Measurements from ENCODE around the gene KDELR3. TPM values are rescaled to one million over a fixed set of nuclear protein-coding genes. Genes with fewer than 3 reads are reported as not detected.

KDELR3 gene
- total and polyA plus RNA-seq, 2 of the 8 experiments (the other 6 are each of a cell fraction or from before 2014, with no cell fraction given): 7.9 to 13.0 TPM

- Histone ChIP-seq H2BK5ac (ENCODE audit: low read depth, low read length) (no peak overlapping the region), H3K79me1 (ENCODE audit: low read depth, low read length) (no peaks in the 10 kb centered on the region), H3K4ac (replicated peaks; ENCODE audit: insufficient read length, low read depth, low read length) (no peak overlapping the region), H3K9me3 (ENCODE audit: insufficient read depth in 2 of 2, low read depth in 1 of 2, low read length in 1 of 2) (no peaks in the 10 kb centered on the region), H3K36me3 (ENCODE audit: control insufficient read depth in 2 of 4, insufficient read depth in 4 of 4, low read length in 3 of 4) (peaks cover 20 to 37% (median 31%) of the 10 kb centered on the region in 4 experiments), H3K27ac (ENCODE audit: low read depth, low read length) (no peak overlapping the region), H2BK15ac (ENCODE audit: low read length) (no peak overlapping the region), H3K23me2 (ENCODE audit: low read depth, low read length) (no peaks in the 10 kb centered on the region), H3K4me1 (replicated peaks in 1 of 4; ENCODE audit: control insufficient read depth in 3 of 4, insufficient read depth in 4 of 4, low read length in 3 of 4) (no peaks in the 10 kb centered on the region; a peak in 1 of 7 replicates), H3K56ac (replicated peaks; ENCODE audit: insufficient read length, low read depth, low read length) (no peak overlapping the region), H2BK12ac (ENCODE audit: low read depth, low read length) (no peak overlapping the region), H3K79me2 (ENCODE audit: control insufficient read depth in 1 of 2, insufficient read depth in 2 of 2, low read length in 2 of 2) (no peaks in the 10 kb centered on the region), H3K23ac (ENCODE audit: insufficient read length) (no peak overlapping the region), H4K91ac (replicated peaks; ENCODE audit: insufficient read length, low read length) (no peak overlapping the region), H4K20me1 (replicated peaks in 1 of 2; ENCODE audit: control insufficient read depth in 1 of 2, insufficient read depth in 2 of 2, low read length in 2 of 2) (peaks cover 0 to 1% of the 10 kb centered on the region in 2 experiments), H2BK120ac (replicated peaks; ENCODE audit: low read depth, low read length) (no peak overlapping the region), H3K18ac (ENCODE audit: extremely low read depth, low read length) (no peak overlapping the region), H3K14ac (ENCODE audit: insufficient read length) (no peak overlapping the region), H4K8ac (ENCODE audit: extremely low read depth, insufficient read depth, low read length) (no peak overlapping the region), H2AFZ (ENCODE audit: low read length) (no peak overlapping the region), H4K5ac (ENCODE audit: insufficient read length, low read depth, low read length) (no peak overlapping the region), H2BK20ac (ENCODE audit: low read length) (no peak overlapping the region), H2AK5ac (ENCODE audit: low read depth, low read length) (no peak overlapping the region), H3K4me3 (ENCODE audit: extremely low read depth in 1 of 4, insufficient read depth in 2 of 4, low read depth in 3 of 4, low read length in 4 of 4) (no peak overlapping the region), H3K9ac (replicated peaks in 1 of 4; ENCODE audit: extremely low read depth in 1 of 4, low read depth in 3 of 4, low read length in 3 of 4) (no peak overlapping the region), H3K4me2 (ENCODE audit: insufficient read depth in 1 of 2, low read depth in 2 of 2, low read length in 2 of 2) (no peak overlapping the region), H3K27me3 (replicated peaks in 1 of 4; ENCODE audit: control insufficient read depth in 3 of 4, extremely low read depth in 1 of 4, insufficient read depth in 3 of 4, low read length in 3 of 4) (no peaks in the 10 kb centered on the region)
- FAIRE-seq: no peak
- CTCF ChIA-PET (ENCODE audit: partially characterized antibody): interaction anchor here (0.7 to 3.0 kb wide), 8 partner anchors 11 to 93 kb away, joined by 3 to 11 read pairs (median 4); partner anchors contain the start of gene KDELR3
- DNase-seq (ENCODE audit: low read depth in 1 of 2, low spot score in 2 of 2): no peak
- TF ChIP-seq ATF2 (IDR thresholded peaks at IDR 0.05; ENCODE audit: low read length): no peak
- peak in 1 of 2 experiments; percentile 36; a peak in 1 of 3 replicates for TF ChIP-seq POLR2A (IDR thresholded peaks at IDR 0.05; ENCODE audit: control extremely low read depth in 1 of 2, low read depth in 2 of 2, low read length in 2 of 2)
- POLR2A ChIA-PET (ENCODE audit: partially characterized antibody): interaction anchor here (1.0 to 40.8 kb wide), 11 partner anchors 4 to 92 kb away, joined by 3 to 1102 read pairs (median 11); partner anchors contain the start of genes DMC1 and KDELR3
- 74% methylated on average over 7 of the region's 7 CpGs; no CpG with 5 or more reads in 1 of the 2 experiments for WGBS, 2 experiments (ENCODE audit: extremely low coverage in 1 of 2, insufficient coverage in 1 of 2, insufficient read length in 1 of 2, insufficient replicate concordance in 2 of 2, low coverage in 1 of 2, low lambda C conversion rate in 2 of 2, missing lambda C conversion rate in 1 of 2)
Measured at GRCh38 chr22:38479096-38479837, 11.4 kb downstream of the KDELR3 start.
